HG03095 (cell line): Measurements from ENCODE around the gene ELP5.

Experiments used
- ATAC-seq: cut with Tn5 transposase; IDR thresholded peaks from one replicate; pipeline ENCODE4 v1.9.1; 2021; ENCODE audit warnings: moderate library complexity; ENCODE audit not compliant: unreplicated experiment

ELP5 gene

DNA sequence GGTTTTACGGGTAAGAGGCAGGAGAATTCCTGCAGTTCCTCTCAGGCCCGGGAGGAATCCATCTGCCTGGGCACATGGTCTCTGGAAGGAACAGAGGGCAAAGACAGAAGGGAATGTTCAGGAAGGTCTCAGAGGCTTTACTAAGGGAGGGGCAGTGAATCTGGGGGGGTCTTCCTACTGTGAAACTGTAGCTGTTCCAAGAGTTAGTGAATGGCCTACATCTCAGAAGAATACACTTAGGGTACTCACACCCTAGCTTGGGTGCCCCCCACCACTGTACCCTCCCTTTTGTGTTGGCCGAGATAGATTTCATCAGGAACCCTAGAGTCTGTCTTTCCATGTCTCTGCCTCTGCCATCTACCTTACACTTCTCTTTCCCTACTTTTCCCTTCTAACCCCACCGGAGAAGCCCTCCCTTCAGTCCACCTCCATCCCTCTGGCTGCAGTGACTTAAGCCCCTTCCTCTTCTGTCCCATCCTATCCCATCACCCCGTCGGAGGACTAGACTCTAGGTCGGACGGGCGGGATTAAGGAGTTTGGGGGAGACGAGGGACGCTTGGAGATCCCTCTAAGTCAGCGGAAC lies 32.7 kb upstream of the ELP5 start:
- ATAC-seq: no peak

DNA sequence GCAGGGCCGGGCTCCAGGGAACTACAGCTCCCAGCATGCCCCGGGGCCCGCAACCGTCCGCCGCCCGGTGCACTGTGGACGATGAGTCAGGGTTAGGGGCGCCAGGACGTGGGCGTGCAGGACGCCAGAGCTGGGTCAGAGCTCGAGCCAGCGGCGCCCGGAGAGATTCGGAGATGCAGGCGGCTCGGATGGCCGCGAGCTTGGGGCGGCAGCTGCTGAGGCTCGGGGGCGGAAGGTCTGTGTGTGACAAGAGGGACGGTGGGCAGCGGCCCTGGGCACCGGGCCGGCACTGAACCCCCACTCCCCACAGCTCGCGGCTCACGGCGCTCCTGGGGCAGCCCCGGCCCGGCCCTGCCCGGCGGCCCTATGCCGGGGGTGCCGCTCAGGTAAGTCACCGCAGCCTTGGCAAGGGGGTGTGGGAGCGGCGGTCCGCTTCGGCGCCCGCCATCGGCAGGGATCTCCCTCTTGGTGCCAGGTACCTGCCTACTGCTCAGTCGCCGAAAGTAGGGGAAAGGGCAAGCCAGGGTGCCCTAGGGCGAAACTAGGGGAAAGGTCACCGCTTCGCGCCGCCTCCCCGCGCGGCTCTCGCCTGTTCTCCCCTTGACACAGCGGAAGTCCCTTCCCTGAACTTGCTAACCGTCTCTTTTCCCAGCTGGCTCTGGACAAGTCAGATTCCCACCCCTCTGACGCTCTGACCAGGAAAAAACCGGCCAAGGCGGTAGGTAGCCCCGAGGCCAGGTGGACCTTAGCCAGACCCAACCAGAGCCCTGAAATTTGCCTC lies 32.0 kb upstream of the ELP5 start, which contains the start of the genes ACADVL and DLG4:
ACADVL (plus strand) TSS at position 127 of the 781 bp plus-strand sequence; CDS start at position 174, 47 bp downstream.
DLG4 (minus strand) TSS at position 25 of the 781 bp plus-strand sequence.
- peak; percentile 51 for ATAC-seq

DNA sequence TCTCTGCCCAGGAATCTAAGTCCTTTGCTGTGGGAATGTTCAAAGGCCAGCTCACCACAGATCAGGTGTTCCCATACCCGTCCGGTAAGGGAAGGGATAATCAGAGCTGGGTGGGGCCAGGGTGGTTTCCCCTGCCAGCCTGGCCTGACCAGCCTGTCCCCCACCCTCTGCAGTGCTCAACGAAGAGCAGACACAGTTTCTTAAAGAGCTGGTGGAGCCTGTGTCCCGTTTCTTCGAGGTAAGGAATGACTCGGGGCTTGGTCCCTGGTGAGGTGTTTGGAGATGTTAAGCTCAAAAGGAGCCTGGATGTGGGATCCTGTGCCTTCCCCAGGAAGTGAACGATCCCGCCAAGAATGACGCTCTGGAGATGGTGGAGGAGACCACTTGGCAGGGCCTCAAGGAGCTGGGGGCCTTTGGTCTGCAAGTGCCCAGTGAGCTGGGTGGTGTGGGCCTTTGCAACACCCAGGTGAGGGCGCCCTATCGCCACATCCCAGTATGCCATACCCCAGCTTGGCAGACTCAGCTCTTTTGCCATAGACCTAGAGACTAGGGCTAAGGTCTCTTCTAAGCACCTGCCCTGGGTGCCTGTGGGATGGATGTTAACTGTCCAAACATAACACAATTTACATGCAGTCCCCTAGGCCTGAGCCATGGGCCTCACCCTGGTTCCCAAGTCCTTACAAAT lies 31.3 kb upstream of the ELP5 start:
- ATAC-seq: no peak

DNA sequence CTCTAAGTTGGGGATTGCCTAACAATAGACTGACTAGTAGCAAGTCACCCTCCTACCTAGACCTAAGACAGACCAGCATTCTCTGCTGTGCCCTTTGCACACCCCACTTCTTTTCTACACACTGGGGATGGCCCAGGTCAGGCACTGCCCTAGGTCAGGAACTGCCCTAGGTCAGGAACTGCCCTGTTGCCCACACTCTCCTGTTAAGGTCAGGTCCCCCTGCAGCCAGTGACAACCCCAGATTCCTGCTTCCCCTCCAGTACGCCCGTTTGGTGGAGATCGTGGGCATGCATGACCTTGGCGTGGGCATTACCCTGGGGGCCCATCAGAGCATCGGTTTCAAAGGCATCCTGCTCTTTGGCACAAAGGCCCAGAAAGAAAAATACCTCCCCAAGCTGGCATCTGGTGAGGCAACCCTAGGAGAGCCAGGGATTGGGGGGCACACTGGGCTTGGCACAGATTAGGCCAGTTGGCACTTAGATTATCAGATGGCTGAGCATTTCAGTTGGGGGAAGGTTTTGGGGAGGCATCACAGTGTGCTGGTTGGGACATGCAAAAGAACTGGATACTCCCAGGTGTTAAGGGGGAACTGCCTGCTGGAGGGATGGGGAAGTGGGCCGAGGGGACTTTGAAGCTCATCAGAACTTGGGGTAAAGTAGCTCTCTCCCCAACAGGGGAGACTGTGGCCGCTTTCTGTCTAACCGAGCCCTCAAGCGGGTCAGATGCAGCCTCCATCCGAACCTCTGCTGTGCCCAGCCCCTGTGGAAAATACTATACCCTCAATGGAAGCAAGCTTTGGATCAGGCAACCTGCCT lies 30.5 kb upstream of the ELP5 start:
- ATAC-seq: no peak

DNA sequence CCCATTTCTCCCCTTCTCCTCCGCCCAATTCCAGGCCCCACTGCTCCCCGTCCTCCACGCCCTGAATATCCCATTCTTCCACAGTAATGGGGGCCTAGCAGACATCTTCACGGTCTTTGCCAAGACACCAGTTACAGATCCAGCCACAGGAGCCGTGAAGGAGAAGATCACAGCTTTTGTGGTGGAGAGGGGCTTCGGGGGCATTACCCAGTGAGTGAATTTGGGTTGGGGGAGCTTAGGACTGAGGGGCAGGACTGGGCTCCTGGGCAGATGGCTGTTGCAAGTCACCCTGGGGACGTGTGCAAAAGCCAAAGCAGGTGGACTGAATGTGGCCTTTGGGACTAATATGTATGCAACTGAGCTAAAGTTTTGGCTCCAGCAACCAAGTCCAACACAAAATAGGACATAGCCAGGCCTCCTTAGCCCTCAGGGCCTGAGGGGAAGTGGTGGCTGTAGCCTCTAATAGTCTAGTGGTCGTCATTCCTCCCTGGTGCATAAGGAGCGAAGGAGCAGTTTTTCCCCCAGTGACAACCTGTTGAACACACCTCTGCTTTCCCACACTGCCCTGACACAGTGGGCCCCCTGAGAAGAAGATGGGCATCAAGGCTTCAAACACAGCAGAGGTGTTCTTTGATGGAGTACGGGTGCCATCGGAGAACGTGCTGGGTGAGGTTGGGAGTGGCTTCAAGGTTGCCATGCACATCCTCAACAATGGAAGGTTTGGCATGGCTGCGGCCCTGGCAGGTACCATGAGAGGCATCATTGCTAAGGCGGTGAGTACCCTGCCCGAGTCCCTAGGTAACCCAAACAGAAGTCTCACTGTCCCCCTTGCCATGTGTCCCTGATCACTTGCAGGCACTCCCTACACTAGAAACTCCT lies 29.7 kb upstream of the ELP5 start:
- no peak for ATAC-seq

DNA sequence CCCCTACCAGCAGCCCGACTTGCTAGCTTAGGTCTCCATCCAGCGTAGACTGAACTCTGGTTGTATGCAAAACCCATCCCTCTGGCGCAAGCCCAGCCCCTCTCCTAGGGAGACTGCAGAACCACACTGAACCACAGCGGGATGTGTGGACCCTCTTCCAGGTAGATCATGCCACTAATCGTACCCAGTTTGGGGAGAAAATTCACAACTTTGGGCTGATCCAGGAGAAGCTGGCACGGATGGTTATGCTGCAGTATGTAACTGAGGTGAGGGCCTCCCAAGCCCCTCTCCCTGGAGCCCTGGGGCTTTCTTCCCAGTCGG lies 29.1 kb upstream of the ELP5 start:
- no peak for ATAC-seq

DNA sequence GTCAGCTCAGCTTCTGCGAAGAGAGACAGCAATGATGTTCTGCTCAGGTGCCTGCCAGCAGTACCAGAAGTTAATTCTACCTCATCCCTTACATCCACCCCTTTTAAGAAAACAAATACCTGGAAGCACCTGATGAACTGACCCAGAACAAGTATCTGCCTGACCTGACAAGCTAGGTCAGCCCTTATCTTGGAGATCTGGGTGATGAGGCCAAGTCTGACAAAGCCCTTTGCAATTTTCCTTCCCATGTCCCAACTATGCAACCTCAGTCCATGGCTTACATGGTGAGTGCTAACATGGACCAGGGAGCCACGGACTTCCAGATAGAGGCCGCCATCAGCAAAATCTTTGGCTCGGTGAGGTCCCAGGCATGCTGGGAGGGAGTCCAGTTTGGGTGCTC lies 28.6 kb upstream of the ELP5 start:
- no peak for ATAC-seq

DNA sequence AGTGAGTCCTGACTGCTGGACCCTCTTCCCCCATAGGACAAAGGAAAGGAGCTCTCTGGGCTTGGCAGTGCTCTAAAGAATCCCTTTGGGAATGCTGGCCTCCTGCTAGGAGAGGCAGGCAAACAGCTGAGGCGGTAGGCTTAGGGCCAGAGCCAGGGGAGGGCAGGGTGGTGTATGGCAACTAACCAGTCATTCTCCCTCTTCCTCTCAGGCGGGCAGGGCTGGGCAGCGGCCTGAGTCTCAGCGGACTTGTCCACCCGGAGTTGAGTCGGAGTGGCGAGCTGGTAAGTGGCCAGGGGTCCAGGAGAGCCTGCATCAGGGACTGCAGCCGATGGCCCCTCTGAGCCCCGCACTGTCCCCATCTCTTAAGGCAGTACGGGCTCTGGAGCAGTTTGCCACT lies 27.9 kb upstream of the ELP5 start:
- ATAC-seq: no peak

DNA sequence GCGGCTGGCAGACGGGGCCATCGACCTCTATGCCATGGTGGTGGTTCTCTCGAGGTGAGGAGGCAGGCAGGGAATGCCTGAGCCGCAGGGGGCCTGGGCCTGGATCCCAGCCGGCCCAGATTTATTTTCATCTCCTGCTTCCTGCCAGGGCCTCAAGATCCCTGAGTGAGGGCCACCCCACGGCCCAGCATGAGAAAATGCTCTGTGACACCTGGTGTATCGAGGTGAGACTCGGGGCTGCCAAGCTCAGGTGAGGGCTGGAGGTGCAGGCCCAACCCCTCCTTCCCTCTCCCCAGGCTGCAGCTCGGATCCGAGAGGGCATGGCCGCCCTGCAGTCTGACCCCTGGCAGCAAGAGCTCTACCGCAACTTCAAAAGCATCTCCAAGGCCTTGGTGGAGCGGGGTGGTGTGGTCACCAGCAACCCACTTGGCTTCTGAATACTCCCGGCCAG lies 27.3 kb upstream of the ELP5 start:
- ATAC-seq: no peak

DNA sequence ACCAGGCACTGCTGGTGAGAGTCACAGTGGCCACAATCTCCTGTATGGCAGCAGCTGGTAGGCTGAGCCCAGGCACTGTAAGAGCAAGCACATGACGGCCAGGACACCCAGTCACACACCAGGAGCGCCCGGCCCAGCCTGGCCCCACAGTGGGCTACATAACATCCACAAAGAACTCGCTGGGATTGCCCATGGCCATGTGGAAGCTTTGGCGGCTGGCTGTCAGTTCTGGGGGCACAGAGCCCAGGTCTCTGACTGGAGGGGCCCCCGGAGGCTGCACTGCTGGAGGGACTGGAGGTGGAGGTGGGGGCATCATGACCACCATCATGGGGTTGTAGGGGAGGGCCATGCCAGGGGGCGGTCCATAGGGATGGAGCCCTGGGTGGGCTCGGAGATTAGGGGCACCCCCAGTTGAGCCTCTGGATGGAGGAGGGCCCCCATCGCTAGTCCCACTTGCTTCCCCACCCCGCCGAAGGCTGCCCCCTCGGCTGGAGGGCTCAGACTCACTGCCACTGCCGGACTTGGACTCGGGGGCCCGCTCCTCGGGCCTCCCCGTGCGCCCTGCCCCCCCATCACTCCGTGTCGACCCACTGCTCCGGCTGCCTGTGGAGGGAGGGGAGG lies 26.2 kb upstream of the ELP5 start:
- no peak for ATAC-seq

DNA sequence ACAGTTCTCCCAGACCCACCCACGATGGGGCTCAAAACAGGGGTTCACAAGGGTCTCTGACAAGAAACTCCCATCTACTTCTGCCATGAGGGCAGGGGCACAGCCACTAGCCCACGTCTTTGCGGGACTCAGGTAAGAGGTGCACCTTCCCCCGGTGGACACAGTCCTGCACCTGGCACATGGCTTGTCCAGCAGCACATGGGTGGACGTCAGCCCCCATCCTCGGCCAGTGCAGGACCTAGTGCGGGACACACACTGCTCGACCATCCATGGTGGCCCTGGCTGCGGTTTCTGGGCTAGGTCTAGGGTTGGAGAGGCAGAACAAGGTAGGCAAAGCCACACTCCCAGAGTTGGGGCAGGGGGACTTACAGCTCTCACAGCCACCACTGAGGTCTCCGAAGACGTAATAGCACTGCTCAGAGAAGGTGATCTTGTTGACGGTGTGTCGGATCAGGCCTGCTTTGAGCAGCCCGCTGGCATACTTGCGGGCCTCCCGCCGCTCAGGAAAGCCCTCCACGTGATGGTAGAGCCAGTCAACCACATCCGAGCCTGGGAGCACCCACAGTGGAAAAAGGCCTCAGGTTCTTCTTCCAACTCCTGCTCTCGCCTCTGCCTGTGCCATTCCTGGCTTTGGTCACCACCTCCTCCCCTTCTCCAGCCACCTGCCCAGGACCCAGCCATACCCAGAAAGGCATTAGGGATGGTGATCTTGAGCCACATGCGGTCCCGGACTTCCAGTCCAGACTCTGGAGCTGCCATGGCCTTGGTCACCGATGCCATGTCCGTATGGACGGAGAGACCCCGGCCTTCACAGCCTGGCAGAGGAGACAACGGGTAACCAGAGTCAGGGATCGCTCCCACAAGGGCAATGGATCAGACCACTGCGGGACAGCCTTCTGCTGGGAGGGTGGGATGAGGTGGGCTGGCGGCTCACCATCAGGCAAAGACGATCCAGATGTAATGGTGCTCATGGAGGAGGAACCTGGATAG lies 25.0 kb upstream of the ELP5 start:
- no peak for ATAC-seq

DNA sequence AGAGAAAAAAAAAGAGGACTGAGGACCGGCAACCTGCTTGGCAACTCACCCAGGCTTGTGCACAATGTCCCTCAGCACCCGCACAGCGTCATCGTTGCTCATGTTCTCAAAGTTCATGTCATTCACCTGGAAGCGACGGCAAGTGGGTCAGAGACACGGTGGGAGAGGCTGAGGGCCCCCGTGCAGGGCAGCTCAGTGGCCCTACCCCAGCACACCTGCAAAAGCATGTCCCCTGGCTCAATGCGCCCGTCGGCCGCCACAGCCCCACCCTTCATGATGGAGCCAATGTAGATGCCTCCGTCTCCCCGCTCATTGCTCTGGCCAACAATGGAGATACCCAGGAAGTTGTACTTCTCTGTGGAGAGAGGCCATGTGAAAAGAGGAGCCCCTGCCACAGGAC lies 23.1 kb upstream of the ELP5 start:
- no peak for ATAC-seq

DNA sequence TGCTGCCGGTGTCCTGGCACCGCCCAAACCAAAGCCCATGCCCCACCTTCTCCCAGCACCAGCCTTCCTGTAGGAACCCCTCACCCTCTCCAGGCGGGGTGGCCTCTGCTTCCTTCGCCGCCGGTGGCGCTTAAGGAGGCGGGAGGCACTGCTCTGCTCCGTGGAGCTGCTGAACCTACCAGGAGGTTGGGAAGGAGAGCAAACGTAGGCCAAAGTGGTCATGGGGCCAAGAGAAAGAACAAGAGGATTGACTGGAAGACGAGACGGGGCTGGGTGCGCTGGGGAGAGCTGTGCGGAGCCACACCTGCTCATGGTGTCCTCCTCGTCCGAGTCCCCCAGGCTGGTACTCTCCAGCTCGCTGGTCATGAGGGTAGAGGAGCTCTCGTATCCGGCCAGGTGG lies 22.5 kb upstream of the ELP5 start:
- ATAC-seq: no peak

DNA sequence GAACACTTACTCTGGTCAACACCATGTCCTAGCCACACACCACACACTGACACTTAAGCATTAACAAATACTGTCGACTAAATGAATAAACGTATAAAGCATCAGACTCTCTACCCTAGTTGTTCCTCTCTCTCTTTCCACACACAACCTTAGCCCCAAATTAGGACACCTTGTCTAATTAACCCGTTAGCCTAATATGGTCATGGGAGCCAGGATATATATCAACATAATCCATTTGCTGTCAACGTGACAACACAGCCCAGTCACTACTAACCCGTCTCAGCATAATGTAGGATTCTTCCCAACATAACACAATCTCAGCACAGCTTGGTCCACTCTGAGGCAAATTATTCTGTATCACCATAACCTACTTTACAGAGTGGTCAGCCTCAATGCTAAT lies 19.9 kb upstream of the ELP5 start:
- no peak for ATAC-seq

DNA sequence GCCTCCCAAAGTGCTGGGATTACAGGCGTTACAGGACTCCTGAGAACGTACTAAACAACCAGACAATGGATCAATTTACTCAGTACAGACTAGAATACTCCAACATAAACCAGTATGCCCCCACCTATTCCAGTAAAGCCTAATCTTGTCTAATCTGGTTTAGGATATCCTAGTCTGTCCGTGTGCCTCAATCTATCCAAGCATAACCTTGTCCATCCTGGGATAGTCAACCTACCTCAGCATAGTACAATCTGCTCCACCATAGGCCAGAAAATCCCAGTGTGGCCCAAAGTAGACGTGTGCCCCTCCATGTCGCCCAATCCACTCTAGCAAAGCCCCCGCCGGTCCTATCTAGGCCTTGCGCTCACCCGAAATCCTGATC lies 18.3 kb upstream of the ELP5 start:
- ATAC-seq: no peak

DNA sequence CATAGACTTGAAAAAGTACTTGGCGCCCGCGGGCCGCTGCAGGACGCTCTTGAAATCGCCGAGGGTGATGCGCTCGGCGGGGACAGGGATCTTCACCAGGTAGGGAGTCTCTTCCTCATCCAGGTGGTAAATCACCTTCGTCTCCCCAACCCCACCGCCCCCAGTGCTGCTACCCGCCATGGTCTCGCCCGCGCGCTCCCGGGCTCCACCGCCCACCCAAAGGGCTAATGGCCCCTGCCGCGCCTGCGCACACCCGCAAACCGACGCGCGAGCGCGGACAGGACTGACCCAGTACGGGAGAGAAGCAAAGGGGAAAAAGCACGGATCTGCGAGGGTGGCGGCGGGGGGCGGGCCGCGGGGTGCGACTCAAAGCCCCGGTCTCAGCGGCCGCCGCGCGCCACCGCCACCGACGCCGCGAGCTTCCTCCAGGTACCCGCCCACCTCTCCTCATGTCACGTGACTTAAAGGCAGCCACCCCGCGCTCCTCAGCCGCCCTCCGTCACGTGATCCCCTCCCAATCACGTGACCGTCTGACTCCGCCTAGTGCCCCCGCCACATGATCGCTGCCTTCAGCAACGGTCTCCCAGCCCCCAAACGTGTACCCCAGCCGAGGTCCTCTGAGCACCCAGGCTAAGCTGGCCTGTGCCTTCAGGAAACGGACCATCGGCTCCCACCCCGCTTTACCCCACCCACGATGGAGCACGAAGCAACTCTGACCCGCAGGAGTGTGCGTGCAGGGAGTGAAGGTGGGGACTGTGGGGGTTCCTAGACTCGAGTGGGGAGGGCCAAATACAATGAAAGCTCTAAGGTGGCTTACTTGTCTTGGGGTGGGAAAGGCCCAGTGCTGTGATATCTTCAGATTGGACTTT lies 17.7 kb upstream of the ELP5 start, which contains the start of gene DVL2:
DVL2 (minus strand) TSS at position 435 of the 869 bp plus-strand sequence; CDS start at position 180, 255 bp downstream.
- ATAC-seq: peak; percentile 43
